Activated CD8-positive, alpha-beta memory T cell treated with anti-CD3 and anti-CD28 coated beads for 24 hours (primary cell): Measurements from ENCODE around the gene RARRES2.

ENCODE experiments used
- DNase-seq: peaks from one replicate; pipeline ENCODE4 v3.0.0-alpha.2; 2020

Gene RARRES2

DNA sequence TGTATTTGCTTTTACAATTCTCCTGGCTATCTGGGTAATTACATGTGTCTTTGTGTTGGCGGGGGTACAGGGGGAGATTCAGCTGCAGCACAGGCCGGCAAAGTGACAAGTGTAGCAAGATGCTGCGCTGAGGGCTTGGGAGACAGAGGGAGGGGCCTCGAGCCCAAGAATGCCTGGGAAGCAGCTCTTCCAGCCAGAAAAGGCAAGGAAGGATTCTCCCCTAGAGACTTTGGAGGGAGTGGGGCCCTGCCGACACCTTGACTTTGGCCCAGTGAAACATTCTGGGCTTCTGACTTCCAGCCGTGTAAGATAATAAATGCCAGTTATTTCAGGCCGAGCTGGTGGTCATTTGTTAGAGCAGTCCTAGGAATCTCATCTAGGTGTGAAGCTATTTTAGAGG is 20.0 kb upstream of the RARRES2 start:
- DNase-seq: no peak

DNA sequence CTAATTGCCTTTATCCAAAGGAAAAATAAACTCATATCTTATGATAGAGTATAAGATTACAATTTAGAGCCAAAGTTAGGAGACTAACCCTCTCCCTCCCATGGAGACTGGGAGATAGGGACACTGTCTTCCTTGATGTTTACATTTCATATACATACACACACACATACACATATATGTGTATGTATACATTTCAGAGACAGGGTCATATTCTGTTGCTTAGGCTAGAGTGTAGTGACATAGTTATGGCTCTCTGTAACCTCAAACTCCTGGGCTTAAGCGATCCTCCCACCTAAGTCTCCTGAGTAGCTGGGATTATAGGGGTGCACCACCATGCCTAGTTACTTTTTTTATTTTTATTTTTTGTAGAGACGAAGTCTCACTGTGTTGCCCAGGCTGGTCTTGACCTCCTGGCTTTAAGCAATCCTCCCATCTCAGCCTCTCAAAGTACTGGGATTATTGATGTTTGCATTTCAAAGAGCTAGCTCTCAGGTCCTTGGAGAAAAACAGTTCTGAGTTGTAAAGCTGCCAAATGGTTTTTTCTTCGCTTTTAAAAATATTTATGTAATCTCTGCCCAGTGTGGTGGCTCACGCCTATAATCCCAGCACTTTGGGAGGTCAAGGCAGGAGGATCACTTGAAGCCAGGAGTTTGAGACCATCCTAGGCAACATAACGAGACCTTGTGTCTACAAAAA is 19.1 kb upstream of the RARRES2 start:
- no peak for DNase-seq

DNA sequence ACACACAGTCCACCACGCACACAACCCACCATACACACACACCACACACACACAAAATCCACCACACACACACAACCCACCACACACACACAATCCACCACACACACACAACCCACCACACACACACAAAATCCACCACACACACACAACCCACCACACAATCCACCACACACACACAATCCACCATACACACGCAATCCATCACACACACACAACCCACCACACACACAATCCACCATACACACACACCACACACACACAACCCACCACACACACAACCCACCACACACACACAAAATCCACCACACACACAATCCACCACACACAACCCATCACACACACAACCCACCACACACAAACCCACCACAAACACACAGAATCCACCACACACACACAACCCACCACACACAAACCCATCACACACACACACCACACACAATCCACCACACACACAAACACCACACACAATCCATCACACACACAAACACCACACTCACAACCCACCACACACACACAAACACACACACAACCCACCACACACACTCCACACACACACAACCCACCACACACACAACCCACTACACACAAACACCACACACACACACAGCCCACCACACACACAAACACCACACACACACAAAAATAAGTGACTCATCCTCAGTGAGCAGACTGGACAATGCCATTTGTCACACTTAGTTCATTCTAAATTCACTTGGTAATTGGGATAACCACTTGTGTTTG is 18.4 kb upstream of the RARRES2 start:
- DNase-seq: no peak

DNA sequence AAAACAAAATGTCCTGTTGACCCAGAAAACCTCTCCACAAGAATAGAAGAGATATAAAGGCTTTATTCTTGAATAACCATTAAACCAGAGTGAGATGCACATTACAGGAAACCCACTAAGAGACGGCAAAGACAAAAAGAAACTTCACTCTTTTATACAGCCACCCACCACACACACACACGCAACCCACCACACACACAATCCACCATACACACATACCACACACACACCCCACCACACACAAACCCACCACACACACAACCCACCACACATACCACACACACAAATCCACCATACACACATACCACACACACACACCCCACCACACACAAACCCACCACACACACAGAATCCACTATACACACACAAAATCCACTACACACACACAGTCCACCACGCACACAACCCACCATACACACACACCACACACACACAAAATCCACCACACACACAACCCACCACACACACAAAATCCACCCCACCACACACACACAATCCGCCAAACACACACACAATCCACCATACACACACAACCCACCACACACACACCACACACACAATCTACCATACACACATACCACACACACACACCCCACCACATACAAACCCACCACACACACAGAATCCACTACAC is 17.7 kb upstream of the RARRES2 start:
- no peak for DNase-seq

DNA sequence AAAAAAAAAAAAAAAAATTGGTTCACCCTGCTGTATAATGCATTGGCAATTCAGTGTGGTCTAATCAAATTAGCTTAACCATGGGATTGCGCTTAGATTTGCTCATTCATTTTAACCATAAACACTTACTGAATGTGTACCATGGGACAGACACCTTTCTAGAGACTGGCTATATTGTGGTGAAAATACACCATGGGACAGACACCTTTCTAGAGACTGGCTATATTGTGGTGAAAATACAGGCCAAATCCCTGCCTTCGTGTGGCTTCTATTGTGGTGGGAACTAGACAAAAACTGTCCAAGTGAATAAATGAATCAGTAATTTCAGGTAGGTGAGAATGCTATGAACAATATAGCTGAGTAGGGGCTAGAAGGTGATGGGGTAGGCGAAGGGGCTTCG is 17.0 kb upstream of the RARRES2 start:
- no peak for DNase-seq

DNA sequence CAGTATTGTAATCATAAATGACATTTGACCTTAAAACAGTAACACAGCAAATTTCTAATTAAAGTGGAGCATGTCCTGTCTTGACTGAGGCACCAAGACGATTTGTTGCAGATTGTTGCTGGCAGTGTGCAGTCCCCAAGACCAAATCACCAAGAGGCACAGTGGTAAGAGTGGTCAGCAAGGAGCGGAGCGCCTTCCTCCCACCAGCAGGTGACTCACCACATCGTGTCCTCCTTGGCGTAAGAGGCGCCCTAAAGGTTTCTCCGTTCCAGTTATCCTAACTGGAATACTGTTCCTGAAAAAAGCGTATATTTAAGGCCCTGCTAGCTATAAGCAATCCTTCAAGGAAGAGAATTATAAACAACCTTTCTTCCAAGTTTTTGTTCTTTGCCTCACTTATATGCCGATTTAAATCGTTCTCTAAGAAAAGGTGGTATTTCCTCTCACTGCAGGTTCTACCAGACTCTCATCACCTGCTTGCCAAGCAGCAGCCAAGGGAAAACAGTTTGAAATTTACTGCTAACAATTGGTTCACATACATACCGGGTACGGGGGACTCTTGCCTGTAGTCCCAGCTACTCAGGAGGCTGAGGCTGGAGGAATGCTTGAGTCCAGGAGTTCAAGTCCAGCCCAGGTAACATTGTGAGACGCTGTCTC is 16.5 kb upstream of the RARRES2 start:
- DNase-seq: no peak

DNA sequence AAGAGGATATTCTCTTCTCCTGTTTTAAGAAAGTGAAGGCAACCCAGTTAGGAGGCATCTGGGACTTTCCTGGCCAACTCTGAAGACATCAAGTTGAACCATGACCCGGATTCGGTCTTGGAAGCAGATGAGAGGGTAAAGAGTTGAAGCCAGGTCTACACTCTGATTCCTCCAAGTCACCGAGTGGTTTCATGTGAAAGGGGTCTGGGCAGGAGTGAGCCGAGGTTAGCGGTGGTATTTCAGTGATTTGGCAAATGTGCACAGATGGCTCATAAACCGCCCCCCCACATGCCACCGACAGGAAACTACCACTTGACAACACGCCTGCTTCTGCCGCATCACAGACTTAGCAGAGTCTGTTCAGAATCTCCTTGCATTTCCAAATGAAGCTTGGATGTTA is 15.8 kb upstream of the RARRES2 start:
- DNase-seq: peak; percentile 82

DNA sequence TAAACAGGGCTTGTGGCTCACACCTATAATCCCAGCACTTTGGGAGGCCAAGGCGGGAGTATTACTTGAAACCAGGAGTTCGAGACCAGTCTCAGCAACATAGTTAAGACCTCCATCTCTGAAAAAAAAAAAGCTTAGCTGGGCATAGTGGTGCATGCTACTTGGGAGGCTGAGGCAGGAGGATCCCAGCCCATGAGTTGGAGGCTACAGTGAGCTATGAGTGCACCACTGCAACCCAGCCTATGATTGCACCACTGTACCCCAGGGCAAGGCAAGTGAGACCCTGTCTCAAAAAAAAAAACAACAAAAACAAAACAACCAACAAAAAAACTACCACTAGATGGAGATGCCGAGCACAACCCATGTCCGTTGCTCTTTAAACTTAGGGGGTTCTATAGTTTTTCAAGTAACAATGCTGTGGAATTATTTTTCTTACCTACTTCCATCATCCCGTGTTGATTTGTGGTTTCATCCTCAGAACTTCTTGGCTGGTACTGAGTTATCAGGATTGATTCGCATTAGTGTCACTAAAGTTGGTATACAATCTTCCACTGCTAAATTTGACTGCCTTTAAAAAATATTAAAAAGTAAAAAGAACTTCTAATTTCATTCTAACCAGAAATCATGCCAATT is 15.0 kb upstream of the RARRES2 start:
- DNase-seq: no peak

DNA sequence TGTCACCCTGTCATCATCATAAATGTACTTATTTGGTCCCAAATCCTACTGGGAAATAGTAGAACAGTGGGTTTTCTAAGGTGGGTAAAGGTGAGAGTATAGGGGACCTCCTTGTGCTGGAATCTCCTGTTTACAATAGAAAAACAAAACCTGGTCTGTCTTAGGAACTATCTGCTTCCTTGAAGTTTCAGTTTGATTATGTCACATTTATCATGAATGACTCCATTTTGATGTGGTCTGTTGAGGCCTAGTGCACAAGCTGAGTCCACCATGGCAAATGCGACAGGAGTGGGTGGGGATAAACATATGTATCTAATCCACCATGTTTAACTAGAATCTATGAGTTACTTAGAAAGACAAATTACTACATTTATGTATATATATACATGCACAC is 14.2 kb upstream of the RARRES2 start:
- DNase-seq: no peak

DNA sequence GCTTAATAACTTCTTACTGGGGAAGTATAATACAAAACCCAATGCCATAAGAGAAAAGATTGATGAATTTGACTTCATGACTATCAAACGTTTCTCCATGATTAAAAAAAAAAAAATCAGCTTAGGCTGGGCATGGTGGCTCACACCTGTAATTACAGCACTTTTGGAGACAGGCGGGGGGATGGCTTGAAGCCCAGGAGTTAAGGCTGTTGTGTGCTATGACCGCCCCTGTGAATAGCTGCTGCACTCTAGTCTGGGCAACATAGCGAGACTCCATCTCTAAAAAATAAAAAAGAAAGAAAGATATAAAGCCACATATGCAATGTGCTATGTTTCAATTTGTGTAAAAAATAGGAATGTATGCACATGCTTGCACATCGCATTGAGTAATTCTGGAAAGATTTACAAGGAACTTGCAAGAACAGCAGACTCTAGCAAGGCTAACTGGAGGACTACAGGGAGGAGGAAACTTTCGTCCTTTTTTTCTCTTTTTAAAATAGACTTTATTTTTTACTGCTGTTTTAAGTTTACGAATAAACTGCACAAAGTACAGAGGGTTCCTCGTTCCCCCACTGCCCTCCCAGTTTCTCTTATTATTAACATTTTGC is 10.3 kb upstream of the RARRES2 start:
- DNase-seq: no peak

DNA sequence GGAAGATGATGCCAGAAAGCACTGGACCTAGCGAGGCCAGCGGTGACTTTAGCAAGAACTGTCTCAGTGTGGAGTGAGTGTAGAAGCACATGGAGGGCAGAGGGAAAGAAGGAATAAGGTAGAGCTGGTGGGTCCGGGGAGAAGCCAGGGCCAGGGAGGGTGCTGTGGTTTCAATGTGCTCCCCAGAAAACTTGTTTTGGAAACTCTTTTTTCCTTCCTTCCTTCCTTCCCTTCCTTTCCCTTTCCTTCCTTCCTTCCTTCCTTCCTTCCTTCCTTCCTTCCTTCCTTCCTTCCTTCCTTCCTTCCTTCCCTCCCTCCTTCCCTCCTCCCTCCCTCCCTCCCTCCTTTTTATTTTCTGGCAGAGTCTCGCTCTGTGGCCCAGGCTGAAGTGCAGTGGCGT is 5.5 kb upstream of the RARRES2 start:
- DNase-seq: no peak

DNA sequence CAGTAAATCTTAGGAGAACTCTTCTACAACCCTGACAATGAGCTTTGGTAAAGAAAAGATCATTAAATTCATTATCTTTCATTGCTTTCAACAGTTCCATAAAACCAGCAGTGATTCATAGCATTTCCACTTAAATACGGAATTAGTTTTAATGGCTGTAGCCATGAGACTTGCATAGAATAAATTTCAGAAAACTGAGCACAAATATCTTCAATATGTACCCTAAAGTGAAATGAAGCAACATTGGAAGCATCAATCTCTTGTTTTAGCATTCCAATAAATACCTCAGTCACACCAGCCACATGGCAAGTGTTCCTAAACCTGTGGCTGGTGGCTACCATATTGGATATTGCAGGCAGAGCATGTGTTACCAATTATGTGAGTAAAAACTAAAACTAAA is 3.6 kb upstream of the RARRES2 start:
- no peak for DNase-seq

DNA sequence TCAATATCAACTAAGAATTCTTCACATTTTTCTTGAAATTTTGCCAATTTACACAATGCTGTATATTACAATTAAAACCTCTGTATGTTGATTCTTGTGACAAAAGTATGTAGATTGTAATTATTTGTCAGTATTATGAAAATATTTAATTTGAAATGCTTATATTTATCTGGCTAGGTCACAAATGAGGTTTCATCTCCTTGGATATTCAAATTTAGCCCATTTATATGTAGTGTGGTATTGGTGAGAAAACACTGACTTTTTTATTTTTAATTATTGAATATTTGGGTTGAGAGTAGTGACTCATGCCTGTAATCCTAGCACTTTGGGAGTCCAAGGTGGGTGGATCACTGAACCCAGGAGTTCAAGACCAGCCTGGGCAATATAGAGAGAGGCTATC is 2.9 kb upstream of the RARRES2 start:
- no peak for DNase-seq

DNA sequence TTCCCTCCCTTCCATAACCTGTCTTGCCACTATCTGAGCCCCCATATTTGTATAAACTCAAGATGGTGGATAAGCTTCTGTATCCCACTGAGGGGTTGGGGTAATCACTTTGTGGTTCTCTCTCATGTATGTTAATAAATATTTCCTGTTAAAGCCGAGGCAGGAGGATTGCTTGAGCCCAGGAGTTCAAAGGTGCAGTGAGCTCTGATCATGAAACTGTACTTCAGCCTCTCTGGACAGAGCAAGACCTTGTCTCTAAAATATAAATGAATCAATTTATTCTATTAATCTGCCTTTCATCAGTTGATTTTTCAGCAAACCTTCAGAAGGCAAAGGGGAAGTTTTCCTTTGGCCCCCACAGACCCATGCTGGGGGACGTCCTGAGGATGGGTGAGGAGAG is 1.8 kb upstream of the RARRES2 start:
- DNase-seq: no peak

DNA sequence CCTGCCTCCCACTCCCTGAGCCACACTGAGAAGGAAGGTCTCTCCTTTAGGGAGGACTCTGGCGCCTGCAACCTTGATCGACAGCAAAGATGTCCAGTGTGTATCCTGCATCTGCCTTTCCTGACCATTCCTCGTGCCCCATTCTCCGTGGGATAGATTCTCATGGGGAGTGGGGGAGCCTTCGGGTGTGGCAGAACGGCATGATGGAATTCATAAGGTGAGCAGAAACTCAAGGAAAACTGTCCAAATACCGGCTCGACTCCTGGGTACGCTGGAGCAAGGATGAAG is 636 bp upstream of the RARRES2 start:
- no peak for DNase-seq

DNA sequence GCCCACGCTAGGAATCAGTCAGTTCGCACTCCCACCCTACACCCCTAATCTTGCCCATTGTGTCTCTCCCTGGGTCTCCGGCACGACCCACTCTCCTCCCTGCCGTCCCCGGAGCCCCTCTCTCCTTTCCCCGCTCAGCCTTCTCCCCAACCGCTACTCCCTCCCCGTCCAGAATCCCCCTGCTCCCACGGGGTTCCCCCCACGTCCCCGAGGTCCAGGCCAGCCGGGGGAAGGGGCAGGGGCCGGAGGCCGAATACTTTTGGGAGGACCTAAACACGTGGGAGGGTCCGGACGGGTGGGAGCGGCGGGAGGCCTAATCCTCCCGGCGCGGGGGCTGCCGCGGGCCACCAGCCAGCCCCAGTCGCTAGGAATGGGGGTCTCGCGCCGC is 560 bp downstream of the RARRES2 start:
- no peak for DNase-seq

DNA sequence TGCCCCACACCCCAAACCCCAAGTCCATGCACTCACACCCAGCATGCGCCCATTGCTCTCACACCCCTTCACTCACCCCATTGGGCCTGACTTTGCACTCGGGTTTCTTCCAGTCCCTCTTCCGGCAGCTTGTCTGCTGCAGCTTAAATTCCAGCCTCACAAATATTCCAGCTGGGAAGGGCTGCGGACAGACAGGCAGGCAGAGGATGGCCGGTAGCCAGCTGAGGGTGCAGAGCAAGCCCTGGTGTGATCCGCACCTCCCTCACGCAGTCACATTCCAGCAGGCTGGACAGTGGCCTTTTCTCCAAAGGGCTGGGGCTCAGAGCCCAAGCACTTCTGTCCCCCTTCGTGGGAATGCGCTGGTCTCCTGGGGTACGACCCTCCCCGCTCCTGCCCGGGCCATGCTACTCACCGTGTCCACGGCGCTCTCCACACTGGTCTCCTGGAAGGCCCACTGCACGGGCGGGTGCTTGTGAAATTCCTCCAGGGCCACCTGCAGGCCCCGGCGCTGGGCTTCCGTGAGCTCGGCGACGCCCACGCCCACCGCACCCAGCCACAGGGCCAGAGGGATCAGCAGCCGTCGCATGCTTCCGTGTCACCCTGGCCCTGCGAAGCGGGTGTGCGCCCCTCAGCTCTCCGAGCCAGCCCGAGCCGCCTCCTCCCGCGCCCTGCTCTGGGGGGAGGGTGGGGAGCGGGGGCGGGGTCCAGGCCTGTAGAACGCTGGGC is 1.2 kb downstream of the RARRES2 start:
- DNase-seq: no peak

DNA sequence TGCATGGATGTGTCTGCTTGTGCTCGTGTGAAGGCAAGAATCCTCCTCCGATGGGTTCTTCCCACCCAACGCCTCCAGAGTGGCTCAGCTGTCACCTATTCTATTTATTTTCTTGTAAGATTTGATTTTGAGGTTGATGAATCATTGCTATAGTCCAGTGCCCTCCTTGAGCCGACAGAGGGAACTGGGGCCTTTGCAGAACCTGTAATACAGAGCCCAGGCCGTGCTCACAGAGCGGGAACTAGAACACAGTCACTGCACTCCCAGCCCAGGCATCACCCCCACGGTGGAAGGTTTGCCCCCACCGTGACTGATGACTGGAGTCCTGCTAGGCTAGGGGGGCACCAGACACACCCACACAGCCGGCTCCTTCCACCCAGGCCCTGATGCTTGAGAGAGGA is 2.0 kb downstream of the RARRES2 start:
- DNase-seq: no peak

DNA sequence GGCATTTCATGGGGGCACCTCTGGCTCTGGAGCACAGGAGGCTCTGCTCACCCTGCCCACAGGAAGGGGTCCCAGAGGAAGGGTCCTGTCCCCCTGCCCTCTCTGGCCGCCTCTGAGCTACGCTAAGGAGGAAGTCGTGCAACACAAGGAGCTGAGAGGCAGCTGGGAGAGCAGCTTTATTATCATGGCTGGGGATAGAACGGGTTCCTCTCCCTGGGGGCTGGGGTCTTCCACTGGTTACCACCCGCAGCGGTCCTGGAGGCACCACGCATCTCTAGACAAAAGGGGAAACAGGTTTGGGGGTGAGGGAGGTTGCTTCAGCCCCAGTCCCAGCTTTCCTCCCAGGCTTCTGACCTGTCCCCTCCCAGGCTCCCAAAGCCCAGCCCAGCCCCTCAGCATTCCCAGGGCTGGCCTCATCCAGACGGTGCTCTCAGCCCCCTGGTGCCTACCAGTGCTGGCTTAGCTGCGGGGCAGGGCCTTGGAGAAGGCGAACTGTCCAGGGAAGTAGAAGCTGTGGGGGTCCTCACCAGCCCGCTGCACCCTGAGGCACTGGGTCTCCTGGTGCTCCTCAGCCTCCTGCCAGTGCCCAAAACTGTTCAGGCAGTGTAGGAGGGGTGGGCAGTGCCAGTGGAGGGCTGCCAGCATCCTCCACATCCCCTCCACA is 3.1 kb downstream of the RARRES2 start:
- no peak for DNase-seq

DNA sequence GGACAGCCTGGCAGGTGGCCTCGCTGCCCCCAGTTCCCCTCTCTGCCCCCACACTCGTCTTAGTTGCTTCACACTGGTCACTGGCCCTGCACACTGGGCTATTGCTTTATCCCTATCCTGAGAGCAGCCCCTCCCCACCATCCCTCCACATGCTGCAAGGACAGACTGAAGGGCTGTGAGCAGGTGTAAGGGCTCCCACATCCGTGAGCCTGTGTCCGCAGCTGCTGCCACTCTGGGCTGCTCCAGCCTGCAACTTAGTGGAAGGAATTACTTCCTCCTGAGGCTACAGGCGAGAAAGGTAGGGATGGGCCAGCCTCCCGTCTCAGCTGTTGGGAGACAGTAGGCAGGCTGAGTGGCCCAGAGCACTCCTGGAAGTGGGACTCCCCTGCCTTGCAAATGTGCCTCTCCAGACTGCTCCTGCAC is 3.8 kb downstream of the RARRES2 start:
- DNase-seq: no peak

DNA sequence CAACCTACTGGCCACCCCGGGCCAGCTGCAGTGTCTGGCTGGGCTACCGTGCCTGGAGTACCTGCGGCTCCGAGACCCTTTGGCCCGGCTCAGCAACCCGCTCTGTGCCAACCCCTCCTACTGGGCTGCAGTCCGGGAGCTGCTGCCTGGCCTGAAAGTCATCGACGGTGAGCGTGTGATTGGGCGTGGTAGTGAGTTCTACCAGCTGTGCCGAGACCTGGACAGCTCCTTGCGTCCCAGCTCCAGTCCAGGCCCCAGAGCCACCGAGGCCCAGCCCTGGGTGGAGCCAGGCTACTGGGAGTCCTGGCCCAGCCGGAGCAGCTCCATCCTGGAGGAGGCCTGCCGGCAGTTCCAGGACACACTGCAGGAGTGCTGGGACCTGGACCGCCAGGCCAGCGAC is 4.2 kb downstream of the RARRES2 start:
- DNase-seq: no peak

DNA sequence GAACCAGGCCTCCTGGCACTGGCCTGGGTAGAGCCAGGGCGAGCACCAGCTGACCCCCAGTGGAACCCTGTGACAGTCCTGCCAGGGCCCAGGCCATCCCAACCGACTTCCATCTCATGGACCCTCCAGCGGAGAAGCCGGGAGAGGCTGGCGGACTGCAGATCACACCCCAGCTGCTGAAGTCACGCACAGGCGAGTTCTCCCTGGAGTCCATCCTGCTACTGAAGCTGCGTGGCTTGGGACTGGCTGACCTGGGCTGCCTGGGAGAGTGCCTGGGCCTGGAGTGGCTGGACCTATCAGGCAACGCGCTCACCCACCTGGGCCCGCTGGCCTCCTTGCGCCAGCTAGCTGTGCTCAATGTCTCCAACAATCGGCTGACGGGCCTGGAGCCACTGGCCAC is 4.7 kb downstream of the RARRES2 start:
- no peak for DNase-seq
